Measurements from ENCODE around the gene CTPS2. TPM values are rescaled to one million over a fixed set of nuclear protein-coding genes. Genes with fewer than 3 reads are reported as not detected.
"Not testable (repeated sequence)": the region's sequence is repeated elsewhere in the genome, so short reads cannot be mapped to it uniquely, and the experiment has no call there.

The CTPS2 gene
- total RNA-seq, 1 experiment from 2014 or later, result 19.8 TPM

DNA sequence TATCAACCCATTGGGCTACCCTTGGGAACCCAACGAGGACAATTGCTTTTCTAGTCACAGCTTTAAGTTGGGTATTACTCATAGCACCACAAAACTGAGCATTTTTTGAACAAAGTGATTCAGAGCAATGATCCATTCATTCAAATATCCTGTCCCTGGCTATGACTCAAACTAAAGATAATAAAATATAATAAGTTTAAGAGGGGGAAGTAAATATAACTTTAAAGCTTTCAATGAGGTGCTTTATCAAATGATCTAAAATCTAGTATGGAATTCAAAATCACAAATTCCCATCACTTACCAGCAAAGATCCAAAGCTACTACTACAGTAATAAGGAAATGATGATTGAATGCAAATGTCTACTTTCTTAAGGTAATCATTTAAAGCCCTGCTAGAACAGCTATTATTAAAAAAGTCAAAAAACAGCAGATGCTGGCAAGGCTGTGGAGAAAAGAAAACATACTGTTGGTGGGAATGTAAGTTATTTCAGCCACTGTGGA lies 102.3 kb downstream of the CTPS2 start:
- no peak for DNase-seq (ENCODE audit: extremely low read depth, low read depth)

DNA sequence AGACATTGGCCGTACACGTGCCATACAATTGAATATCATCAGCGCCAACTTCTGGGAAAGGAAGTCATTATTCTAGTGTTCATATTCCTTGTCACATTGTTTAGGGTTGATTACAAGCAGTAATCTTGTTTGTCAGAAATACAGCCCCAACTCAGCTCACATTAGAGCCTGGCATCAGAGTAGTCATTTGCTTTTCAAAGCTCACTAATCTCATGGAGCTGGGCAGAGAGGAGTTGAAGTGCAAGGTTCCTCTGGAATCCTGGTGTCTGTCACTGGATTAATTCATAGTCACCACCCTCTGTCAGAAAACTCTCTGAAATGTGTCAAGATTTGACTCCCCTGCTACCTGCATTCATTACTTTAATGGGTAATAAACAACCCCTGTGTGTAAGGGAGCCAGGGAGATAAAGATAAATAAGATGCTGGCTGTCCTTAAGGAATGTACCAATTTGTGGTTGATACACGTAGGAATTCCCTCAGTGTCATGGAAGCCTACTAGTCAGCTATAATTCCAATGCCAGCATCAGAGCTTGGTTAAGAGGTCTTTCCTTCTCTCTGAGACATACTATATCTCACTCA lies 106.2 kb downstream of the CTPS2 start:
- no peak for DNase-seq (ENCODE audit: extremely low read depth, low read depth)

DNA sequence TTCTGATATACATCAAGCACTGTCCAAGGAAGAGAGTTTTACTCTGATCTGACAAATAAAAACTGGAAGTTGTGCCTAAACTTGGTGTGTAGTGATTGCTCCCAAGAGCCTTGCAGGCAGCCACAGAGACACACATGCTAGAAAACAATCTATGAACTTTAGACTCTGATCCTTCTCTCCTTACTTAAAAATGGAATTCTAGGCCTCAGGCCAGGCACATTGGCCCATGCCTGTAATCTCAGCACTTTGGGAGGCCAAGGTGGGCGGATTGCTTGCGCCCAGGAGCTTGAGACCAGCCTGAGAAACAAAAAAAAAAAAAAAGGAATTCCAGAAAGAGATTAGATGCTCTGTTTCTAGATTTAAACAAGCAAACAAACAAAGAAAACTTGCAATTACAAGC lies 108.1 kb downstream of the CTPS2 start:
- DNase-seq (ENCODE audit: extremely low read depth, low read depth), result no peak

DNA sequence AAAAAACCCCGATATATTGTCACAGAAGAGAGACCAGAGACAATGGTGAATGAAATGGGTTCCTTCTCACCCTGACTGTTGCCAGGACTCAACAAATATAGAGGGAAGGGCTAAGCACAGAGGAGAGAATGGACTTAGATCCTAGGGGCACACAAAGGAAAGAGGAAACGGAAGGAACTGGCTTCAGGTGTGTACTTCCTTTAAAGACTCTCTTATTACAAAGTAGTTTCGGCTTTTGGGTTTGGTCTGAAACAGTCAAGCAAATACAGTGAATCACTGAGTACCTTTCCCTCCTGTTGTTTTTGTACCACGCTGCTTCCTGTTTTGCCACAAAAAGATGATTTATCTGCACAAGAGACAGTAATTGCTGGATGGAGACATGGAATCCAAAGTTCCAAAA lies 108.6 kb downstream of the CTPS2 start:
- DNase-seq (ENCODE audit: extremely low read depth, low read depth), result no peak

DNA sequence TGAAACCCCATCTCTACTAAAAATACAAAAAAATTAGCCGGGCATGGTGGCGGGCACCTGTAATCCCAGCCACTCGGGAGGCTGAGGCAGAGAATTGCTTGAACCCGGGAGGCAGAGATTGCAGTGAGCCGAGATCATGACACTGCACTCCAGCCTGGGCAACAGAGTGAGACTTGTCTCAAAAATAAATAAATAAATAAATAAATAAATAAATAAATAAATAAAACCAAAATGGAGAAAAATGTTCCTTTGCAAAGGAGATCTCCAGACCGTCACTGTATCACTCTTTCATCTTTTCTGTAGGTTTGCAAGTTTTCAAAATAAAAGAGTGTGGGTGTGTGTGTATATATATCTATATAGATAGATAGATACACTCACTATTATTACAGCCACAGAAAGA lies 109.2 kb downstream of the CTPS2 start:
- DNase-seq (ENCODE audit: extremely low read depth, low read depth), result not testable (repeated sequence)

DNA sequence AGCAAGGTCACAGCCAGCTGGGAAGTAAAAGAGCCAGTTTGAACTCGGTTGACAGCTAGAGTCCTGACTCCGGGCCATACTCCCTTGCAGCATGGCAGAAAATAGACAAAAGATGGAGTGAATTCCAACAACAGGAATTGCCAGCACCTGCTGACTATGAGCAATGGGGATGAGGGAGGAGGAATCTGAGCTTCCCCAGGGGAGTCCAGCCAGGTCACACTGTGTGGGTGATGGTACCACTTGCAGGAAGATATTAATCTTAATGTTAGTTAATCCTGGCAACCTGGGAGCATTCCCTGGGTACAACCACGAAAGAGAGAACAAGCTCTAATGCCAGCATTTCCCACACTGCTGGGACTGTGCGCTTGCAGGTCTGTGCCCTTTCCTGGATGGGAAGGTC lies 110.6 kb downstream of the CTPS2 start:
- no peak for DNase-seq (ENCODE audit: extremely low read depth, low read depth)

DNA sequence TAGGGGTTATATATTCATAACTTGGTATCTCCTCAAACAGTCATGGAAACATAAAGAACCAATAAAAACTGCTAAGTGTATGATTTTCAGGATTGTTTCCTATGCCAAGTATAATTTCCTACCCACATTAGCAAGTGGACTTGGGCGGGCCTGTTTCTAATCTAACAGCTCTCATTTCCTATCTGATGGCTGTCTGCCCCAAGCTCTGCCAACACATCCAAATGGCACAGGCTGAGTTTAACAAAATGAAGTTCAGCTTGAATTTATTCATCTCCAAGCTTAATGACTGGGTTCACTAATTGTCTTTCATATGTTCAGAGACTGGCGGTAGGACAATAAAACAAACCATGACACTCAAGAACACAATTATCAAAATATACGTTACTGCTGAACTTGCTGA lies 118.0 kb downstream of the CTPS2 start:
- no peak for DNase-seq (ENCODE audit: extremely low read depth, low read depth)

DNA sequence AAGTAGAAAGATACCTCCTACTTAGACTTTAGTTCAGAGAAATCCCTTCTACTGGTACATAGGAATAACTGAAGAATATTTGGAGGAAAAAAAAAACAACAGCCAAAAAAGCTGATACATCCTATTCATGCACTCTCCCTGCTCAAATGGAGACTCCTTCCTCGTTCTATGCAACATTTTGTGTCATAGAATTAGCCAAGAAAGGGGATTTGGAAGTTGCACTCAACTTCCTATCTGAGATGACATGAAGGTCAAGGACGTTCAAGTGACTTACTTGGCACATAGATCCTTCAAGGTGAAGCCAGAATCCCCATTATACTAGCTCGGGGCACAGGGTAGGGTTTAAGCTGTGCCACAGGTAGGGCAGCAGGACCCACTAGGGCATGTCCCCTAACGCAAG lies 118.7 kb downstream of the CTPS2 start:
- no peak for DNase-seq (ENCODE audit: extremely low read depth, low read depth)

DNA sequence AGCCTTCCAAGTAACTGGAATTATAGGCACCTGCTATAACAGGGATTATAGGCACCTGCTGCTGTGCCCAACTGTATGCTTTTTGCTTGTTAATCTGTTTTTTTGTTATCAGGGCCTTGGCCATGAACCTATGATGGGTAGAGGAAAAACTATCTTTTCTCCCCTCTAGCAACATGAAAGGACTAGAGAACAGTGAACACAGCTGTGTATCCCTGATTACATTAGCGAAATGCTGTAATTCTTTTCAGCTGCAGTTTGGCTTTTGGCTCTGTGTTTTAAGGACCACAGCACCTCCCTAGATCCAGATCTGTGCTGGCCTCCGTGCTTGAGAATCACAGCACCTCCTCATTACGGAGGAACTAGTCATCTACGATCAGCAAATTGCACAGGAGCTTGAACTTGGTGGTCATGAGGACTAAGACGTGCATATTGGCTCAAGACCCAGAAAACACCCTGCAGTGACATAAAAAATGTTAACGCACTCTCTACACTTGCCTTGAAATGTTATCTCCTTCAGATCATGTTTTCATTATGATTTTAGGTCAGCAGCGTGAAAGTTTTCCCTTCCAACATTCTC lies 120.2 kb downstream of the CTPS2 start:
- DNase-seq (ENCODE audit: extremely low read depth, low read depth), result no peak

DNA sequence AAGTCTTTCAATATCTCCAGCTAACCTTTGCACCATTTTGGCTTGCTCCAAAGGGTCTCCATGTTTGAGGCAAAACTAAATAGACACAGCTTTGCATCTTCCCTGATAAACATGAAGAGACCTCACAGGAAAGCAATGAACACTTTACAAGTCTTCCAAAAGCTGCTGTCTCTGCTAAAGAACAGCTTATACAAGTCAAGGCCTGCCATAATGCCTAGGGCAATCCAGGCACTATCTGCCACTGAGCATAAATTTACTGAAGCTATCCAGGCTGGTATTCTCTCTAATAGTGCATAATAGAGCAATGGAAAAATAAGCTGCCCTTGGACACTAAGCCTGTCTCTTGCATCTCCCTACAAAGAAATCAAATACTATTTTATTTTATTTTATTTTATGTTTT lies 122.6 kb downstream of the CTPS2 start:
- DNase-seq (ENCODE audit: extremely low read depth, low read depth), result no peak

DNA sequence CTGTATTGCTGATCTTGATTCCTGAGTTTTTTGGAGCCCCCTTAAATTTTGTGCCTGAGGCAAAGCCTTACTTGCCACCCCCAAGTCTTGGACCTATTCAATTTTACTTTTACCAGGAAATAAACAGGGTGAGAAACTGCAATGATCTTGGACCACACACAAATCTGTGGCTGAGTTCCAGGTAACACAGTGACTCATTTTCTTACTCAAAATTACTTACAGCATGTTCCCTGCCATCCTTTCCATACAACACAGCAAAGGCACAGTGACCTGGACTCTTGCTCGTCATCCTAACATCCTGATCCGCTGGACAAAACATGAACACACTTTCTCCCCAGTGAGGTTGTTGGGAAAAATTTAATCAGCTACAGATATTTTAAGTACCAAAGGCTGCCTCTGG lies 123.3 kb downstream of the CTPS2 start:
- no peak for DNase-seq (ENCODE audit: extremely low read depth, low read depth)

DNA sequence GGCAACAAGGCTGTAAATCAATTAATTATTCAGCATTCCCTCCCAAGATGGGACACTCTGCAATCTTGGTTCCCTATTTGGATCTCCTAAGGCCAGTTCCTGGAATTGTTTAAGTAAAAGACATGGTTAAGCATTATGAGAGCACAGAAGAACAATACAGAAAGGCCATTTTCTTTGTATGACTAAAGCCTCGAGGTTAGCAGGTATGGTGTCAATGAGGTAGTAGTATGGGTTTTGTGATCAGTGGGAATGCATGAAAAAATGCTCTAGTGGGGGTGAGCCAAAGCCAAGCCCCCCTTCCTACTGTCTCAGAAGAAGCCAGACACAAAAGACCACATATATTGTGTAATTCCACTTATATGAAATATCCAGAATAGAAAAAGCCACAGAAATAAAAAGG lies 124.2 kb downstream of the CTPS2 start:
- DNase-seq (ENCODE audit: extremely low read depth, low read depth), result no peak

DNA sequence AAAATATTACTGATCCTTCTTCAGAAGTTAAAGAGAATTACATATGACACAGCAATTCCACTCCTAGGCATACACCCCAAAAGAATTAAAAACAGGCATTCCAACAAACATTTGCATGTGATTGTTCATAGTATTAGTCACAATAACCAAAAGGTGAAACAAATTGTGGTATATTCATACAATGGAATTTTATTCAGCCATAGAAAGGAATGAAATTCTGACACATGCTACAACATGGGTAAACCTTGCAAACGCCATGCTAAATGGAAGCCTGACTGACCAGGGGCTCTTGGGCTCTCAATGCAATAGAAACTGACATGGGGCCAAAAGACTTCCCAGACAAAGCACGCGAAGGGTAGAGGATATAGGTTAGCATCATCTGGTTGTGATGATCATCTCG lies 124.6 kb downstream of the CTPS2 start:
- DNase-seq (ENCODE audit: extremely low read depth, low read depth), result no peak

DNA sequence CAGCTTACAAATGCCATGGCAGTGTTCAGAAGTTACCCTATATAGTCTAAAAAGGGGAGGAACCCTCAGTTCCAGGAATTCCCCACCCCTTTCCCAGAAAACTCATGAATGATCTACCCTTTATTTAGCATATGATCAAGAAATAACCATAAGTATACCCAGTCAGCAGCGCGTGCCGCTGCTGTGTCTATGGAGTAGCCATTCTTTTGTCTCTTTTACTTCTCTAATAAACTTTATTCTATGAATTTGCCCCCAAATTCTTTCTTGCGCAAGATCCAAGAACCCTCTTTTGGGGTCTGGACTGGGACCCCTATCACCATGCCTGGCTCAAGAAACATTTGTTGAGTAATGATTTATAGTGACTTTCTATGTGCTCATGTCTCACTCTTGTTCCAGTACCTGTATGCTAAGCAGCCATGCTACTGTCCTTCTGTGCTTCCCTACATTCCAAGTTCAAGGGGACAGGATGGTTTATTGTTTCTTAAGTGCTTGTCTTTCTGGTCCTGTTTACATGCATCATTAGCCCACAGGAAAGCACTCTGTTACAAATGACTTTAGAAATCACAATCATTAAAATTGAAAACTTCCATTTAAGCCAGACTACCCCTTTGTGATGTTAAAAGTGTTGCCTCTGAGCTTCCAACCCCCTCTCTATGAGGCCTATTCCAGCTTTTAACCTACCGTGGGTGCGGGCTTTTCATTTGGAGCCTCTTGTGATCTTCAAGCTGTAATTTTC lies 125.9 kb downstream of the CTPS2 start:
- no peak for DNase-seq (ENCODE audit: extremely low read depth, low read depth)

DNA sequence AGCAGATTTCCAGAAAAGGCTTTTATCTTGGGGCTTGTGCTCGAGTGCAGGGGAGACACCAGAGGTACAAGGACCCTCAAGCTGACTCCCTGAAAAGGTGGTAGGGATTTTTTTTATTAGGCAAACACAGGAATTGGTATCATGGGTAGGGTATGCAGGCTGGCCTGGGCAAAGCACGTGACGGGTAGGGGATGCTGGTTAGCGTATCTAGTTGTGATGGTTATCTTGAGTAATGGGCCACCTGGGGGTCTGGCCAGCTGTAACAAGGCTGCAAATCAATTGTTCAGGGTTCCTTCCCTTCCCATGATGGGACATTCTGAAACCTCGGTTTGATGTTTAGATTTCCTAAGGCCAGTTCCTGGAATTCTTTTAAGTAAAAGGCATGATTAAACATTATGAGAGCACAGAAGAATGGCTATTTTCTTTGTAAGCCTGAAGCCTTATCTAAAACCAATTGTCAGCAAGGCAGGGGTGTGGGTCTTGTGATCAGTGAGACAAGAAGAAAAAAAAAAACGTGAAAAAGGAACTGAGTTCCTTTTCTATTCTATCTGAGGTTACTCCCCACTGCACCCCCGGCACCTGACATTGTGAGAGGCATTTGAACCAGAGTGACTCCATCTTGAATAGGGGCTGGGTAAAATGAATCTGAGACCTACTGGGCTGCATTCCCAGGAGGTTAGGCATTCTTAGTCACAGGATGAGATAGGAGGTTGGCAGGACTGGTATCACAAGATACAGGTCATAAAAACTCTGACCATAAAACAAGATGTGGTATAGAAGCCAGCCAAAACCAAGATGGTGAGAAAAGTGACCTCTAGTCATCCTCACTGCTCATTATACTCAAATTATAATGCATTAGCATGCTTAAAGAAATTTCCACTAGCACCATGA lies 126.7 kb downstream of the CTPS2 start:
- DNase-seq (ENCODE audit: extremely low read depth, low read depth), result no peak

DNA sequence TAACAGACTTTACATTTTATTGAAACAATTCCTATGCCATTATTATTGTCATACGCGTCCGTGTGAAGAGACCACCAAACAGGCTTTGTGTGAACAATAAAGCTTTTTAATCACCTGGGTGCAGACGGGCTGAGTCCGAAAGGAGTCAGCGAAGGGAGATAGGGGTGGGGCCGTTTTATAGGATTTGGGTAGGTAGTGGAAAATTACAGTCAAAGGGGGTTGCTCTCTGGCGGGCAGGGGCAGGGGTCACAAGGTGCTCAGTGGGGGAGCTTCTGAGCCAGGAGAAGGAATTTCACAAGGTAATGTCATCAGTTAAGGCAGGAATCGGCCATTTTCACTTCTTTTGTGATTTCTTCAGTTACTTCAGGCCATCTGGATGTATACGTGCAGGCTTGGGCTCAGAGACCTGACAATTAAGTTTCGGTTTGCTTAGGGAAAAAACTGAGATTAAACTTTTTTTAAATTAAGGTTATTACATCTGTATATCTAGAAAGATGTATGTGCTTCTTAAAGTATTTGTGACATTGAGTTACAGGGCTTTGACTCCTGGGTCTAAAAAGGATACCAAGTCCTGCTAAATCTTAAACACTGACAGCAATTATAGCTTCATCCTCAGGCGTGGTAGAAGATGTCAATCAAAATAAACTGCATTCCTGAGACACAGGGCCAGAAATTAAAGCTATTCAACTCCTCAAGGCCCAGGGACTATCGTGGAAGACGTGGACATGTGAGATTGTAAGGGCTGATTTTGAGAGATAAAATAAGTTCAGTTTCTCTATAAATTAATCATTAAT lies 132.3 kb downstream of the CTPS2 start:
- DNase-seq (ENCODE audit: extremely low read depth, low read depth), result not testable (repeated sequence)

DNA sequence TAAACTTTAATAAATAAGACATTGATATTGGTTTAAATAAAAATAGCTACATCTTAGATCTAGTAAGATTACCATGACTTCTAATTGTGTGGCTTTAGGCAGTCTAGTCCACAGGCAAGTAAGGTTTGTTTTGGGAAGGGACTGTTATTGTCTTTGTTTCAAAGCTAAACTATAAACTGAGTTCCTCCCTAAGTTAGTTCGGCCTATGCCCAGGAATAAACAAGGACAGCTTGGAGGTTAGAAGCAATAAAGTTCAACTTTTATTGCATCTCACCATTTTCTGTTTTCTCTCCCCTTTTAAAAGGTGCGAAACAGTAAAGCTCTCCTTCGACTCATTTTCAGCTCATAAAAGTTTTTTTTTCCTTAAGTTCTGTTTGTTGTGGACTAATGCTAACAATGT lies 133.0 kb downstream of the CTPS2 start:
- no peak for DNase-seq (ENCODE audit: extremely low read depth, low read depth)

DNA sequence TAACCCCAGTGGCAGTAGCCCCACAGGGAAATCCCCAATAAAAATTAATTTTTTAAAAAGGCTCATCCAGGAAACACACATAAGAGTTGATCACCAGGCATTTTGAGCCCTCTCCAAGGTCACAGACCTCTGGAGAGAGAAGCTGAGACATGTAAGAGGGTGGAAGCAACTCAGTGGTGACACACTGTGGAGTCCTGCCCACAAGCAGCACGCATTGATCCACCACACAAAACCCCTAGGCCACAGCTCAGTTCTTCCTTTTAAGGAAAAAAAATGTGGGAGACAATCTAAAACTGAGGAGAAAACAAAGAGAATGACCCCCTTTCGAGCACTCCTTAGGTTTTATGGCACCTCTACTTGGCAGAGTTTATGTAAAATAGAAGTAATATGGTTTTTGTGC lies 134.3 kb downstream of the CTPS2 start:
- DNase-seq (ENCODE audit: extremely low read depth, low read depth), result no peak

DNA sequence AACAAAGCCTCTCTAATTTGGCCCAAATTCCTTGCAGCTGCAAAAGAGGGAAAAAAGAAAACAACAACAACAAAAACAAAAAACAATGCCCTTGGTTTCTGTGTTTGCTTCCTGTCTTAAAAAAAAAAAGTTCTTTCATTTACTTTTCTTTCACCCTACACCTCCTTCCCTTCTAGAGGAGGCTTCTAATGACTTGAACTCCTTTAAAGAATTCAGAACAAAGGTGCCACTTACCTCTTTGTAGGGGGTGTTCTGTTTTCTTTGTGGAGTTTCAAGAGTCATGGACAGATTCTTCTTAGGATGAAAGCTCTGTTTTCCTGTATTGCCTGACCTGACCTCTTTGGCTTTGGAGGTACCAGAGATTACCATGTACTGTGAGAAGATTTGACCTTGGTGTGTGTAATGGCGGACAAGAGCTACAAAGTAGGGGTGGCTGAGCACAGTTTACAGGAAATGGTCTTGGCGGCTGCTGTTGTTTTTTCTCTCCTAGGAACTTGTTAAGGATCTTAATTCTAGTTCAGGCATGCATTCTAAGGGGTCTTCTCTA lies 134.9 kb downstream of the CTPS2 start:
- no peak for DNase-seq (ENCODE audit: extremely low read depth, low read depth)

DNA sequence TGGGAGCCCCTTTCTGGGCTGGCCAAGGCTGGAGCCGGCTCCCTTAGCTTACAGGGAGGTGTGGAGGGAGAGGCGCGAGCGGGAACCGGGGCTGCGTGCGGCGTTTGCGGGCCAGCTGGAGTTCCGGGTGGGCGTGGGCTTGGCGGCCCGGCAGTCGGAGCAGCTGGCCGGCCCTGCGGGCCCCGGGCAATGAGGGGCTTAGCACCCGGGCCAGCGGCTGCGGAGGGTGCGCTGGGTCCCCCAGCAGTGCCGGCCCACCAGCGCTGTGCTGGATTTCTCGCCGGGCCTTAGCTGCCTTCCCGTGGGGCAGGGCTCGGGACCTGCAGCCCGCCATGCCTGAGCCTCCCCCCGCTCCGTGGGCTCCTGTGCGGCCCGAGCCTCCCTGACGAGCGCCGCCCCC lies 137.1 kb downstream of the CTPS2 start:
- not testable (repeated sequence) for DNase-seq (ENCODE audit: extremely low read depth, low read depth)
